Activated T-cell treated with anti-CD3 and anti-CD28 coated beads for 4 hours (primary cell): ENCODE results near the gene ENDOV.
"Not testable (repeated sequence)": the region's sequence is repeated elsewhere in the genome, so short reads cannot be mapped to it uniquely, and the experiment has no call there.

Experiments
- DNase-seq: peaks from one replicate; pipeline ENCODE4 v3.0.0-alpha.2; 2020

ENDOV gene

GRCh38 chr17:80388601-80389000, 26.4 kb upstream of the ENDOV start:
- DNase-seq, result no peak

GRCh38 chr17:80389011-80389995, 25.7 kb upstream of the ENDOV start:
- DNase-seq, result no peak

GRCh38 chr17:80393241-80393890, 21.6 kb upstream of the ENDOV start:
- no peak for DNase-seq

- DNase-seq, result no peak
These were observed 21.0 kb upstream of the ENDOV start for GRCh38 chr17:80393961-80394360.

GRCh38 chr17:80394629-80395216, 20.2 kb upstream of the ENDOV start:
- DNase-seq, result no peak

GRCh38 chr17:80395402-80396151, 19.4 kb upstream of the ENDOV start:
- no peak for DNase-seq

- no peak for DNase-seq
These were observed 18.6 kb upstream of the ENDOV start for GRCh38 chr17:80396157-80397033.

GRCh38 chr17:80397034-80397387, 18.0 kb upstream of the ENDOV start:
- DNase-seq, result no peak

GRCh38 chr17:80397686-80398085, 17.3 kb upstream of the ENDOV start:
- DNase-seq, result no peak

GRCh38 chr17:80401086-80401485, 13.9 kb upstream of the ENDOV start:
- DNase-seq, result not testable (repeated sequence)

- DNase-seq, result not testable (repeated sequence)
These were observed 12.9 kb upstream of the ENDOV start for GRCh38 chr17:80402102-80402501.

- no peak for DNase-seq
These were observed 12.0 kb upstream of the ENDOV start for GRCh38 chr17:80402959-80403358.

- no peak for DNase-seq
These were observed 8.8 kb upstream of the ENDOV start for GRCh38 chr17:80406146-80406545.

GRCh38 chr17:80407917-80408316, 7.0 kb upstream of the ENDOV start:
- DNase-seq, result not testable (repeated sequence)

GRCh38 chr17:80408872-80409271, 6.1 kb upstream of the ENDOV start:
- no peak for DNase-seq

- no peak for DNase-seq
These were observed 5.3 kb upstream of the ENDOV start for GRCh38 chr17:80409626-80410025.

- not testable (repeated sequence) for DNase-seq
These were observed 4.4 kb upstream of the ENDOV start for GRCh38 chr17:80410441-80411087.

- no peak for DNase-seq
These were observed 1.0 kb upstream of the ENDOV start for GRCh38 chr17:80413771-80414507.

GRCh38 chr17:80414508-80414802, 512 bp upstream of the ENDOV start:
- no peak for DNase-seq

GRCh38 chr17:80415626-80416137, 715 bp downstream of the ENDOV start:
- no peak for DNase-seq
